Activated CD8-positive, alpha-beta T cell treated with anti-CD3 and anti-CD28 coated beads, Interleukin-2, amount 10 ng/mL, durations not matched to agents 7 days and 5 days (primary cell): Measurements from ENCODE around the gene UBAP2. TPM values are rescaled to one million over a fixed set of nuclear protein-coding genes. Genes with fewer than 3 reads are reported as not detected.

ENCODE experiments used
- ATAC-seq: fragments of 150-1000 bp; cut with Tn5 transposase; one replicate; pipeline ENCODE4 v1.10.0; 2021; ENCODE audit warnings: moderate library complexity
- CTCF ChIA-PET: fragments of 350-600 bp; sonication (Branson Sonifier 250); formaldehyde crosslinking; loops from one replicate; lab custom pipeline; 2021; ENCODE audit warnings: antibody characterized with exemption; lab: Charles Lee
- POLR2A ChIA-PET: fragments of 350-600 bp; sonication (Branson Sonifier 250); formaldehyde crosslinking; loops from one replicate; lab custom pipeline; 2021; ENCODE audit warnings: antibody characterized with exemption; lab: Charles Lee
- DNase-seq: peaks from one replicate; pipeline ENCODE4 v3.0.0-alpha.2; 2020
- H3K27ac Mint-ChIP-seq: one replicate; pipeline ENCODE4 v1.8.0; 2021; ENCODE audit warnings: mild to moderate bottlenecking, mixed read lengths
- H3K27me3 Mint-ChIP-seq: one replicate; pipeline ENCODE4 v1.8.0; 2021; ENCODE audit warnings: low read depth, mixed read lengths
- H3K36me3 Mint-ChIP-seq: one replicate; pipeline ENCODE4 v1.8.0; 2021; ENCODE audit warnings: low read depth, mixed read lengths
- H3K4me1 Mint-ChIP-seq: one replicate; pipeline ENCODE4 v1.8.0; 2021; ENCODE audit warnings: low read depth, mixed read lengths
- H3K4me3 Mint-ChIP-seq: one replicate; pipeline ENCODE4 v1.8.0; 2021; ENCODE audit warnings: mild to moderate bottlenecking, mixed read lengths
- H3K9me3 Mint-ChIP-seq: one replicate; pipeline ENCODE4 v1.8.0; 2022; ENCODE audit warnings: mixed read lengths; ENCODE audit not compliant: insufficient read depth
- total RNA-seq, 2 experiments: library from RNA; stranded (reverse); gene quantifications; one replicate each; pipeline ENCODE4 v1.2.3, GENCODE V29; 2021

The UBAP2 gene, protein sequence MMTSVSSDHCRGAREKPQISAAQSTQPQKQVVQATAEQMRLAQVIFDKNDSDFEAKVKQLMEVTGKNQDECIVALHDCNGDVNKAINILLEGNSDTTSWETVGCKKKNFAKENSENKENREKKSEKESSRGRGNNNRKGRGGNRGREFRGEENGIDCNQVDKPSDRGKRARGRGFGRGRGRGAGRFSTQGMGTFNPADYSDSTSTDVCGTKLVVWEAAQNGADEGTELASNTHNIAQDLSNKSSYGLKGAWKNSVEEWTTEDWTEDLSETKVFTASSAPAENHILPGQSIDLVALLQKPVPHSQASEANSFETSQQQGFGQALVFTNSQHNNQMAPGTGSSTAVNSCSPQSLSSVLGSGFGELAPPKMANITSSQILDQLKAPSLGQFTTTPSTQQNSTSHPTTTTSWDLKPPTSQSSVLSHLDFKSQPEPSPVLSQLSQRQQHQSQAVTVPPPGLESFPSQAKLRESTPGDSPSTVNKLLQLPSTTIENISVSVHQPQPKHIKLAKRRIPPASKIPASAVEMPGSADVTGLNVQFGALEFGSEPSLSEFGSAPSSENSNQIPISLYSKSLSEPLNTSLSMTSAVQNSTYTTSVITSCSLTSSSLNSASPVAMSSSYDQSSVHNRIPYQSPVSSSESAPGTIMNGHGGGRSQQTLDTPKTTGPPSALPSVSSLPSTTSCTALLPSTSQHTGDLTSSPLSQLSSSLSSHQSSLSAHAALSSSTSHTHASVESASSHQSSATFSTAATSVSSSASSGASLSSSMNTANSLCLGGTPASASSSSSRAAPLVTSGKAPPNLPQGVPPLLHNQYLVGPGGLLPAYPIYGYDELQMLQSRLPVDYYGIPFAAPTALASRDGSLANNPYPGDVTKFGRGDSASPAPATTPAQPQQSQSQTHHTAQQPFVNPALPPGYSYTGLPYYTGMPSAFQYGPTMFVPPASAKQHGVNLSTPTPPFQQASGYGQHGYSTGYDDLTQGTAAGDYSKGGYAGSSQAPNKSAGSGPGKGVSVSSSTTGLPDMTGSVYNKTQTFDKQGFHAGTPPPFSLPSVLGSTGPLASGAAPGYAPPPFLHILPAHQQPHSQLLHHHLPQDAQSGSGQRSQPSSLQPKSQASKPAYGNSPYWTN
- total RNA-seq, result 10 to 100 TPM; 54.0 to 56.1 TPM

DNA sequence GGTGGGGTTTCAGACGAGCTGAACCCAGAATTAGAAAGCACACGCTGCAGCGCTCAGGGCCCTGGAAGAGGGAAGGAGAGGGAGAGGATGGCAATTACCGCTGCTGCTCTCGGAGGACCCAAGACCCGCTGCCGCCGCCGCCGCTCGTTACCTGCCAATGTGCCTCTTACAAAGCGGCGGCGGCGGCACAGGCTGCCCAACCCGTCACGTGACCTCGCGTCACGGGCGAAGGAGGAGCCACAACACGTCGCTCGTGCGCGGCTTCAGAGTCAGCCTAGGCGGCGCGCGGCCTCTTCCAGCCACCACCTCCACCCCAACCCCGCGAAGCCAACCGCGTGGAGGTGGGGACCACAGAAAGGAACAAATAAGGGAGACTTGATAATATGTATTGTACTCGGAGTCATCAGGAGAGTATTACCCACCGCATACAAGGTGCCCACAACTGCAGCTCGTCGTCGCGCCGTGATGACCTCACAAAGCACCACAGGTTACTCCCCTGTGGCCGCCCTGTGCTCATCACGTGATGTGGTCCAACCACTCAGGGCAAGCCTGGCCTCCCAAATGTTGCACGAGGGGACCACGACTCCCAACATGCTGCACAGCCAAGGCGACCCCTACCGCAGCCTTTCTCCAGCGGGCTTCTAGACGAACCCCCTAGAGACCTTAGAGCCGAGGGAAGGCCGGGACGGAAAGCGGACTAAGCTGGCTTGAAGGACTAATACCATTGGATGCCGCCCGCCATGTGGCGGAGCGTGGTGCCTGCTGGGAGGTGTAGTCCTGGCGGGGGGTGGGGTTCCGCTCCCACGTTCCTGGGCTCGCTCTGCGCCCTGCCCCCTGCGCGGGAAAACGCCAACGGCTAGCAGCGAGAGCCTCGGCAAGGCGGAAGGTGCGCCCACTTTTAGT lies at the start of gene UBAP2:
Gene UBAP2, minus strand, starts transcription at position 161 of the 903 bp plus-strand sequence. CDS start 31,739 bp downstream, outside the sequence.
- DNase-seq (peak; percentile 98), ATAC-seq (peak; percentile 86)
- H3K4me1 Mint-ChIP-seq, result peaks cover 49% of the 10 kb centered on the region
- peaks cover 7% of the 10 kb centered on the region for H3K36me3 Mint-ChIP-seq
- POLR2A ChIA-PET, result interaction anchor here (0.6 to 1.9 kb wide), 9 partner anchors 18 to 594 kb away, joined by 3 to 13 read pairs (median 4); partner anchors contain the start of gene UBAP1
- no peaks in the 10 kb centered on the region for H3K27me3 Mint-ChIP-seq
- H3K27ac Mint-ChIP-seq, result peak within 1 kb of the TSS; percentile 99
- CTCF ChIA-PET, result interaction anchor here (0.5 to 1.7 kb wide), 6 partner anchors 24 to 1048 kb away, joined by 3 to 7 read pairs (median 3); no protein-coding TSS in a partner anchor
- H3K4me3 Mint-ChIP-seq, result peak within 1 kb of the TSS; percentile 95
- H3K9me3 Mint-ChIP-seq, result no peaks in the 10 kb centered on the region

DNA sequence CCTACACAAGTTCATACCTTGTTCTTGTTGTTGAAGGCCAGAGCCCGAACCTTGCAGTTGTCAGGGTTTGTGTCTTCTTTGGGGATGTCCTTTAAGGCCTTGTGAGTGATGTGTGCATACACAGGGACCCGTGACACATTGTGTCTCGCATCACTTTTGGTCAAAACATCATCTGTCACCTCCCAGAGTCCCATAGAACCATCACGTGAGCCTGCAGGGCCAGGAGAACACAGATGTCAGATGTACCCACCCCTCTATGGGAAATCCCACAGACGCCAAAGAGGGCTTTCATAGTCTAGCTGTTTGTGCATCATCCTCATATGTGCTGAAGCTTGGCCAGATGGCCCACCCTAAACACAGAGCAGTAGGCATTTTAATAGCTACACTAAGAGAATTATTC lies 49.6 kb upstream of the UBAP2 start:
- DNase-seq (no peak), ATAC-seq (no peak)
- H3K36me3 Mint-ChIP-seq, result peaks cover 37% of the 10 kb centered on the region
- no peak overlapping the region for H3K4me3 Mint-ChIP-seq
- no peaks in the 10 kb centered on the region for H3K4me1 Mint-ChIP-seq
- no peak overlapping the region for H3K27ac Mint-ChIP-seq
- ChIA-PET POLR2A (no interaction called here), CTCF (interaction anchor here (0.6 to 1.0 kb wide), 2 partner anchors 155 to 1713 kb away, joined by 3 to 4 read pairs; no protein-coding TSS in a partner anchor)
- no peaks in the 10 kb centered on the region for H3K27me3 Mint-ChIP-seq
- H3K9me3 Mint-ChIP-seq, result no peaks in the 10 kb centered on the region

DNA sequence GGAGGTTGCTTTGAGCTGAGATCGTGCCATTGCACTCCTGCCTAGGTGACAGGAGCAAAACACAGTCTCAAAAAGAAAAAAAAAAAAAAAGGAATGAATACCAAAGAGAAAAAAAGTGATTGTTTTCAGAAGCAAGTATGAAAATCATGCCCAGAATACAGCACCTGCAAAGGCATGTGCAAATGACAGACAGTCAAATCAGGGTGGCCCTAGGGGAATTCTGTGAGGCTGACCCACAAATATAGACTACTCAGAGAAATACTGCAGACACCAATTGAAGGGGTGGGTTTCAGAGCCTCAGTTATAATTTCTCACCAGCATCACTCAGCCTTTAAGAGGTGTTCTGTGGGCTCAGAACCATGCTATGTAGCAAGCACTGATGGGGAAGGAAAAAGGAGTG lies 49.2 kb upstream of the UBAP2 start:
- CTCF ChIA-PET, result no interaction called here
- POLR2A ChIA-PET, result no interaction called here
- no peak overlapping the region for H3K27ac Mint-ChIP-seq
- H3K4me3 Mint-ChIP-seq, result no peak overlapping the region
- ATAC-seq (no peak), DNase-seq (no peak)
- H3K36me3 Mint-ChIP-seq, result peaks cover 40% of the 10 kb centered on the region
- no peaks in the 10 kb centered on the region for H3K27me3 Mint-ChIP-seq
- peaks cover 3% of the 10 kb centered on the region for H3K4me1 Mint-ChIP-seq
- H3K9me3 Mint-ChIP-seq, result no peaks in the 10 kb centered on the region

DNA sequence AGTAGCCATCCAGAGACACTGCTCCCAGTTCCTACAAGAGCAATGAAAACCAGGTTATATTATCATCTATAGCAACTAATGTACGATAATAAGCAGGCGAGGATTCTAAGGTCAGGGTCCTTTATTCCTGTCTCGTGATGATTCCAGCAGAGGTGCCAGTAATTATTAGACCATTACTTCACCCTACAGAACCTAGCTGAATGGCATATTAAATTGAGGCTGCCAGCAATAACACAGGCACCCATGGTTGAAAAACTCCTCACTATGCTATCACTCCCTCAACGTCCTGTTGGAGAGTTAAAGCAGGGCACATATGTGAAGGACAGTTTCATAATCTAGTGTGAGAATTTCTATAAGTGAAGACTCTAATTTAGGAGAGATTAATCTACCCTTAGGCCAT lies 48.1 kb upstream of the UBAP2 start:
- H3K4me3 Mint-ChIP-seq, result no peak overlapping the region
- no peaks in the 10 kb centered on the region for H3K27me3 Mint-ChIP-seq
- no peak overlapping the region for H3K27ac Mint-ChIP-seq
- H3K9me3 Mint-ChIP-seq, result no peaks in the 10 kb centered on the region
- peaks cover 13% of the 10 kb centered on the region for H3K4me1 Mint-ChIP-seq
- CTCF ChIA-PET, result no interaction called here
- peaks cover 39% of the 10 kb centered on the region for H3K36me3 Mint-ChIP-seq
- DNase-seq, result no peak
- no peak for ATAC-seq
- POLR2A ChIA-PET, result no interaction called here

DNA sequence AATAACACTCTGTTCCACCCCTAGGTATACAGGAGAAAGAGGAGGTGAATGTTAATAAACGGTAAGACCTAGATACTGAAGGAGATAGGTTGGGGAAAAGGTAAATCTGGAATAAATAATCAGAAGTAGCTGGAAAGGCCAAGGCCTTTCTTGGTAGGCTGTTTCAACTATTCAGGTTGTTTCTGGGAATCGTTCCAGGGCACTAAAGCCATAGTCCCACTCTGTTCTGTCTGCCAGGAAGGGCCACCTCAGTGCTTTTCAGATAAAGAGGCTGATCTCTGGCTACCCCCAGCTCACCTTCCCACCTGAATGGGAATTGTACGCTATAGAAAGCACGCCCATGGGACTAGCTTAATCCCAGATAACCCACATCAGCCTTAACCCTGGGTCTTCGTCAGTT lies 44.9 kb upstream of the UBAP2 start:
- Mint-ChIP-seq H3K9me3 (no peaks in the 10 kb centered on the region), H3K36me3 (peaks cover 62% of the 10 kb centered on the region), H3K27me3 (no peaks in the 10 kb centered on the region), H3K4me3 (no peak overlapping the region), H3K27ac (no peak overlapping the region), H3K4me1 (peaks cover 15% of the 10 kb centered on the region)
- DNase-seq (no peak), ATAC-seq (no peak)
- ChIA-PET POLR2A (interaction anchor here (0.6 kb wide), 1 partner anchor 620 kb away, joined by 3 read pairs; the partner anchor contains the start of gene NOL6), CTCF (interaction anchor here (1.0 kb wide), 1 partner anchor 160 kb away, joined by 3 read pairs; no protein-coding TSS in a partner anchor)

DNA sequence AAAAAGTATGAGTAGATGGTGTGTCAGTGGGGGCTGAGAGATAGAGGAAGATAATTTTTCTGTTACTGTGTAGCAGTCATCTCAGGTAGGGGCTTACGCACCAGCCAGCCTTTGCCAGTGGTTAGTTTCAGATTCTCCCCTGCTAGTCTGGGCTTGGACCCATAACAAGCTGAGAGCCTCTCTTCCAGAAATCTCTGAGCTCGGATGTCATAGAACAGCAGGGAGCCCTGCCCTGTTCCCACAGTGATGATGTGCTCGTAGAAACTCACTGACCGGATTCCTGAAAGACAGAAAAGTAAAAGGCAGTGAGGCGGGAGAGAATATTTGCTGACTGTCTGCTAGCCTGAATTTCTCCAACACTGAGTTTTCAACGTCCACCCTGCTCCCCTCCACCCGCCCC lies 40.6 kb upstream of the UBAP2 start:
- CTCF ChIA-PET, result no interaction called here
- ATAC-seq, result no peak
- no peak for DNase-seq
- Mint-ChIP-seq H3K27ac (no peak overlapping the region), H3K4me3 (no peak overlapping the region), H3K36me3 (peaks cover 55% of the 10 kb centered on the region), H3K4me1 (peaks cover 15% of the 10 kb centered on the region), H3K9me3 (no peaks in the 10 kb centered on the region), H3K27me3 (no peaks in the 10 kb centered on the region)
- POLR2A ChIA-PET, result interaction anchor here (1.0 kb wide), 1 partner anchor 22 kb away, joined by 3 read pairs; no protein-coding TSS in a partner anchor

DNA sequence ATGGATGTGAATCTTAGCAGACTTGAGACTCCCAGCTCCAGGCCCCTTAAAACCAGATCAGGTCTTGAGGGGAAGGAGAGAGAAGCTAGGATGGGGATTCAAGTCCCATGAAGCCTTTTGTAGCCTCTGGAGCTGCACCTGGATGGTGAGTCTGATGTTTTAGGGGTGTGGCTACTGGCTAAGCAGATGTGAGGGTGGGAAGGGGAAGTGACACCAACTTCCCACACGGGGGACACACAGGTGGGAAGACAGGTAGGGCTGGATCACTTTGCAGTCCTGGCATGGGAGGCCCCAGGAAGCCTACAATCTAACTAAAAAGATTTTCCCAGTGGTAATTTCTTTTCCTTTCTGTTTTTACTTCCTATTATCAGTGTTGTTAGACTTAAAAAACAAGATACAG lies 38.7 kb upstream of the UBAP2 start:
- ChIA-PET CTCF (no interaction called here), POLR2A (no interaction called here)
- ATAC-seq (no peak), DNase-seq (no peak)
- Mint-ChIP-seq H3K36me3 (peaks cover 50% of the 10 kb centered on the region), H3K4me3 (no peak overlapping the region), H3K4me1 (peaks cover 9% of the 10 kb centered on the region), H3K9me3 (no peaks in the 10 kb centered on the region), H3K27me3 (no peaks in the 10 kb centered on the region), H3K27ac (no peak overlapping the region)

DNA sequence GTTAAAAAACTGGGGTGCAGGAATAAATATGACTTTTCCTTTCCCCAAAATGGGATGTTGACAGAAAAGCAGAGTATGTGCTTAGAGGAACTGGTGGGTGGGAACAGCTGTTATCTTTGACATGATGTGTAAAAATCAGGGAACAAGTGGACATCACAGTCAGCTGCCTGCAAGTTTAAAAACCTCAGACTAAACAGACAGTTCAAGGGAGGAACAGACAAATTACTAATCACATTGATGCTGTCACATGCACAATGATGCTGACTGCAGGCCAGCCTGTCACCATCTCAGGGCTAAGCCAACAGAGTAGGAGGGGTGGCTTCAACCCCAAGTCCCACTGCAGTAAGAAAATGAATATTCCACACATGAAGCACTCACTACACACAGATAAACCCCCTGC lies 38.2 kb upstream of the UBAP2 start:
- H3K9me3 Mint-ChIP-seq, result no peaks in the 10 kb centered on the region
- POLR2A ChIA-PET, result no interaction called here
- no peak overlapping the region for H3K27ac Mint-ChIP-seq
- CTCF ChIA-PET, result no interaction called here
- peaks cover 4% of the 10 kb centered on the region for H3K4me1 Mint-ChIP-seq
- H3K36me3 Mint-ChIP-seq, result peaks cover 46% of the 10 kb centered on the region
- no peaks in the 10 kb centered on the region for H3K27me3 Mint-ChIP-seq
- DNase-seq, result no peak
- ATAC-seq, result no peak
- H3K4me3 Mint-ChIP-seq, result no peak overlapping the region

DNA sequence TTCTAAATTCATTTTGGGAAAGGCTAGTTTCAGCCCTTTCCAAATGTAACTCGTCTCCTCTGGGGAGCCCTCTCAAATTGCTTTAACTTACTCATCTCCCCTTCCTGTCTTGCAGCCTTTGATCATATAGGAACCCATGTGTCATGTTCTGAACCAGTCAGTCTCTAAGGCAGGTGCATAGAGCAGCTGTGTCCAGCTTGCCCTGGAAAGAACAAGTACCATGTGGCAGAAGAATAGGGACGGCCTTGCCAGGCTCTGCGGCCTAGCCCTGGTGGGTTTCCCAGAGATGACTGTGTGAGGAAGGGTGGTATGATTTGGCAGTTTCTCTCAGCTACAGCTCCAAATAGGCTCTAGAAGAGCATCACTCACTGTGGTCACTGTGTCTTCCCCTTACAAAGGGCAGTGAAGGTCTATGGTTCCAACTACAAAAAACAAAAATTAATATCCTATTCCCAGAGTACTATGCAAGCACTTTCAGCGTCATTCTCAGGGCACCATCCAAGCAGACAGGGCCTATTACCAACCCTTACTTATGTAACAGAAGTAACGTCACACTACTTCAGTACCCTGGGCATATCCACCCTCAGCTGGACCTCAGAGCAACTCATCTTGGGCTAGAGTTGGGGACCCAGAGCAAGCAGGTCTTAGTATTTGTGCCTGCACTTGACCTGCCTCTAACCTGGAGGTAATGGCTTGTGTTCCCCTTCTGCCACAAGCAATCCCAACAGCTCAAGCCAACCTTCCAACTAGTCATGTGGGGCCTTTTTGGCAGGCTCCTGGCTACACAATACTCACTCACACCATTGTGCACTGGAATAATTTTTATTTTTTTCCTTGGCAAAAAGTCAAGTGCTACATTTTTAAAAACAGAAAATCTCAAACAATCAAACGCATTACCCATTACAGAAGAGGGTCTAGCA lies 37.2 kb upstream of the UBAP2 start:
- Mint-ChIP-seq H3K4me1 (no peaks in the 10 kb centered on the region), H3K27me3 (no peaks in the 10 kb centered on the region), H3K27ac (no peak overlapping the region), H3K9me3 (no peaks in the 10 kb centered on the region), H3K36me3 (peaks cover 38% of the 10 kb centered on the region), H3K4me3 (no peak overlapping the region)
- ChIA-PET CTCF (no interaction called here), POLR2A (no interaction called here)
- DNase-seq (no peak), ATAC-seq (no peak)

DNA sequence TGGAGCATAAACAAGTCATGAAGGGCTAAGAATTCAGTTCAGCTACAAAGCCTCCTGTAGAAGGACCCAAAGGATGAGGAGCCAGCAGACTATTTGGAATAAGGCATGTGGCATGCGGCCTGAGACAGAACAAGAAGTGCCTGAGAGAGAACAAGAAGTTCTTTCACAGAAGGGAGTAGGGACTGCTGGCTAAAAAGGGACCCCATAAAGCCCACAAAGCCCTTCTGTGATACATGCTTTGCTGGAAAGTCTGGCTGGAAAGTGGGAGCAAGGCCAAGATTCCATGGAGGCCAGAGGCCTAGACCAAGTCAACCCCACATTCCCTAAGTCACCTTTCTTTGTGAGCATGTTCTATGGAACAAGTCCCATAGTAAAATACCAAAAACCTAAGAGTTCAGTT lies 35.9 kb upstream of the UBAP2 start:
- Mint-ChIP-seq H3K9me3 (no peaks in the 10 kb centered on the region), H3K27ac (no peak overlapping the region), H3K27me3 (no peaks in the 10 kb centered on the region), H3K4me1 (no peaks in the 10 kb centered on the region), H3K36me3 (peaks cover 29% of the 10 kb centered on the region), H3K4me3 (no peak overlapping the region)
- POLR2A ChIA-PET, result no interaction called here
- CTCF ChIA-PET, result interaction anchor here (2.6 kb wide), 1 partner anchor 12 kb away, joined by 21 read pairs; no protein-coding TSS in a partner anchor
- ATAC-seq (no peak), DNase-seq (no peak)
